Astrocyte of the cerebellum (primary cell): Measurements from ENCODE around the gene COL17A1.
A peak's percentile ranks its signal among the peaks of the same experiment; 100 is the strongest.

Experiments used
- DNase-seq: peaks from one replicate; pipeline ENCODE4 v3.0.0-alpha.2; 2011; ENCODE audit warnings: low read depth
- H3K4me3 ChIP-seq: 2 replicates; pipeline ENCODE4 v1.5.1; 2011; ENCODE audit warnings: mild to moderate bottlenecking, low read depth, low read length, moderate library complexity
- in situ Hi-C: cut with HindIII; loops from 2 replicates; pipeline ENCODE4 v1.10.0; 2017; ENCODE audit warnings: low sequenced_read_pairs
- TF ChIP-seq, protein P1 (sequence below): IDR thresholded peaks from 2 replicates; pipeline ENCODE4 v1.5.1; 2012; ENCODE audit warnings: low read length, low read depth, moderate library complexity, mild to moderate bottlenecking; ENCODE audit errors: missing control alignments

COL17A1 gene

DNA sequence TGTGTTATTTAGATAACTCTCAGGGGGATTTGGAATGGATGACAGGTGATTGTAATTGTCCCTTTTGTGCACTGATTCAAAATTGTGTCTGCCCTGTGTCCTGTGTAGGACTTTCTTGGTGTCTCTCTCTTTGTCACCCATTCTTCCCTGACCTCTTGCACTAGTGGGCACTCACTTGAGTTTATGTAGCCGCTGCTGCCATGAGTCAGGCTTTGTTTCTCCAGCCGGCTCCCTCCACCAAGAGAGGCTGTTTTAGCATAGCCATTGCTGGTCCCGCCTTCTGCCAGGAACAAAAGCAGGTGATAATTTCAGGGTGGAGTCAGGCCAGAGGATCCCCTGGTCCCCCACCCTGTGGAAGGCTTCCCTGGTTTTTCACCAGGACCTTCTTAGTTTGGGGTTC lies 8.4 kb downstream of the COL17A1 start:
- TF ChIP-seq, protein P1, sequence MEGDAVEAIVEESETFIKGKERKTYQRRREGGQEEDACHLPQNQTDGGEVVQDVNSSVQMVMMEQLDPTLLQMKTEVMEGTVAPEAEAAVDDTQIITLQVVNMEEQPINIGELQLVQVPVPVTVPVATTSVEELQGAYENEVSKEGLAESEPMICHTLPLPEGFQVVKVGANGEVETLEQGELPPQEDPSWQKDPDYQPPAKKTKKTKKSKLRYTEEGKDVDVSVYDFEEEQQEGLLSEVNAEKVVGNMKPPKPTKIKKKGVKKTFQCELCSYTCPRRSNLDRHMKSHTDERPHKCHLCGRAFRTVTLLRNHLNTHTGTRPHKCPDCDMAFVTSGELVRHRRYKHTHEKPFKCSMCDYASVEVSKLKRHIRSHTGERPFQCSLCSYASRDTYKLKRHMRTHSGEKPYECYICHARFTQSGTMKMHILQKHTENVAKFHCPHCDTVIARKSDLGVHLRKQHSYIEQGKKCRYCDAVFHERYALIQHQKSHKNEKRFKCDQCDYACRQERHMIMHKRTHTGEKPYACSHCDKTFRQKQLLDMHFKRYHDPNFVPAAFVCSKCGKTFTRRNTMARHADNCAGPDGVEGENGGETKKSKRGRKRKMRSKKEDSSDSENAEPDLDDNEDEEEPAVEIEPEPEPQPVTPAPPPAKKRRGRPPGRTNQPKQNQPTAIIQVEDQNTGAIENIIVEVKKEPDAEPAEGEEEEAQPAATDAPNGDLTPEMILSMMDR = no peak
- no peak overlapping the region for H3K4me3 ChIP-seq
- in situ Hi-C loops = no loop called here
- DNase-seq = no peak

DNA sequence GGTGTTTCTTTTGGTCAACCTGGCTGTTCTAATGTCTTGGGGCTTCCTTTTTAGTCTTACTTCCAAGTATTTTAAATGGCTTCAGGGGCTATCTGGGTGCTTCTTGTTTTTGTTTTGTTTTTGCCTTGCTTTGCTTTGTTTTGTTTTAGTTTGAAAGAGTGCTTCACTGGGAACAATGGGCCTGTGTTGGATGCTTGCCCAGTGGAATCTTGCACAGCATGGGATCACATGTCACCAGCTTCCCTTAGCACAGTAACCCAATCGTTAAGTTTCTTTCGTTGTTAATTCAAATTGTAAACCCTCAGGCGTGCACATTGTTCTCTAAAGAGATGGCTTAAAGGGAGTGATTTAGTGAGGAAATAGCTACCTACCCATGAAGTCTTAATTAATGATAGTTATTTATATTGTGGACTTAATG lies 8.9 kb downstream of the COL17A1 start:
- peak; percentile 68 for DNase-seq
- TF ChIP-seq, protein P1 = no peak
- H3K4me3 ChIP-seq = no peak overlapping the region
- in situ Hi-C loops = no loop called here

DNA sequence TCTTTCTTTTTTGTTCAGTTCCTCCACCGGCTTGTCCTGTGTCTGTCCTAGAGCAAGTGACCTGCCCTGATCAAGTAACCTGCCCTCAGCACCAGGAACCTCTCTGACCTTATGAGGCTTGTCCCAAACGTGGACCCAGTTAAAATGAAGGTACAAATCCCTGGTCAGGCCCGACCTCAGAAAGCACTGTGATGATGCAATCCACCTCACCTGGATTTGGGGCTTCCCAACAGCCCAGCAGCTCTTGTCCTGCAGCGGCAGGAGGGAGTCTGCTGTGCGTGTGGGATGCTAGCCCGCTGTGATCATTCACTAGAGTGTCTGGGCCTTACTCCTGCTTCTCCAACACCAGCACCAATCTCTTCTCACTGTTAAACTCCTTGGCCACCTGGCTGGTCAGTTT lies 11.2 kb downstream of the COL17A1 start:
- in situ Hi-C loops = no loop called here

DNA sequence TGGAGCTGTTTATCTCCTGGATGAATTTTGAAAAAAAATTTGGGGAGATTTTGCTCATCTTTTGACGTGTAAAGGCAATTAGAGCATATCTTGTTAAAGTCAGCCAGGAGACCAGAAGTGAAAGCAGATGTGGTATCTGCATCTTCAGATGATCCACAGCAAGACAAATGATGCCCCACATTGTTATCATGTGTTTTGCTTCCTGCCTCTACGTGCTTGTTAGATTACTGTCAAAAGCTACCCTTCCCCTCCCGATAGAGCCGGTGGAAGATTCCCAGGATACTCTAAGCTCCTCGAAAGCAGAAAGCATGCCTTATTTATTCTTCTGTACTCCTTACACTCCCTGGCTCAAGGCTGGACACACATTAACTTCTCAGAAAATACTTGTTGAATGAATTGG lies 12.9 kb downstream of the COL17A1 start:
- in situ Hi-C loops = no loop called here
- H3K4me3 ChIP-seq = no peak overlapping the region
- DNase-seq = no peak
- TF ChIP-seq, protein P1 = no peak

More for the DNA sequence above, 11.2 kb downstream of the COL17A1 start:
- no peak for DNase-seq
- no peak overlapping the region for H3K4me3 ChIP-seq
- TF ChIP-seq, protein P1 = no peak

DNA sequence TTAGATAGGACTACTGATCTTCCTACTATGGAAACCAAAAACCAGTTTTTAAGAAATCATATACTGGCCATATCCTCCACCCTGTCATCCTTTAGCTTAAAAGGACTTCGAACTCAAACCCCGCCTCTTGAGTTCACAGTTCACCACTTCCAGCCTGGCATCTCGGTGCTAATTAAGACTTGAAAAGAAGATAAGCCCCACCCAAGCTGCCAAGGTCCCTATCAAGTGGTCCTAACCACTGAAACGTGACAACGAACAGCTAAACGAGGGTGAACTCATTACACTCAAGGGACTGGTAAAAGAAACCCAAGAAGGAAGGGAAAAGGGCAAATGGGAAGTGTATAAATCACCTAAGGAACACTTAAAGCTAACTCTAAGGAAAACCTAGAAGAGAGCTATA lies 16.1 kb downstream of the COL17A1 start:
- in situ Hi-C loops = no loop called here
- TF ChIP-seq, protein P1 = no peak
- no peak overlapping the region for H3K4me3 ChIP-seq
- DNase-seq = no peak

DNA sequence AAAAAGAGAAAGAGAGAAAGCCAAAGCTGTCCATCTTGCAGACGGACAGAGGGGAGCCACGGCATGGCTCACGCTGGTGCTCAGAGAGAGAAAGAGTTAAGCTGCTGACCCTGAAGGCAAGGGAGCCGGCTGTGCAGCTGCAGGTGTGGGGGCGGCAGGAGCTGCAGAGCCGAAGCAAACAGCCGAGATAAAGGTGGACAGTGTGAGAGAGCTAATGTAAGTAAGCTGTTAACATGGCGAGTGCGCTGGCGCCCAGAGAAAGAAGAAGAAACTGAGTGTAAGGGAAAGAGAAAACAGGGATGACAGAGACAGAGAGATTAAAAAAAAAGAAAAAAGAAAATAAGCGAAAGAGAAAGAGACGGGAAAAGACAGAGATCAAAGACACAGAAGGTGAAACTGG lies 18.2 kb downstream of the COL17A1 start:
- TF ChIP-seq, protein P1 = no peak
- no peak overlapping the region for H3K4me3 ChIP-seq
- in situ Hi-C loops = no loop called here
- no peak for DNase-seq

DNA sequence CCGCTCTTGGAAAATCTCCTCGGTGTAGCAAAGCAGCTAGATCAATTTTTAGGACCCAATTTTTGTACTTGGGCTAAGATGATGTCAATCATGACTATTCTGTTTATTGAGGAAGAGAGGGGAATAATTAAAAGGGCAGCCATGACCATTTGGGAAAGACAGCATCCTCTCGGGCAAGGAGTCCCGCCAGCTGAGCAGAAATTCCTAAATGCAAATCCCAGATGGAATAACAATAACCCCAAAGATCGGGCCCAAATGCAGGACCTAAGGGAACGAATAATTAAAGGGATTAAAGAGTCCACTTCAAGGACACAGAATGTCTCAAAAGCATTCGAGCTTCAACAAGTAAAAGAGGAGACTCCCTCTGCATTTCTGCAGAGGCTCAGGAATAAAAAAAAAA lies 18.7 kb downstream of the COL17A1 start:
- DNase-seq = no peak
- H3K4me3 ChIP-seq = no peak overlapping the region
- in situ Hi-C loops = no loop called here
- TF ChIP-seq, protein P1 = no peak
